HepG2 (cell line): Measurements from ENCODE around the gene SP6. TPM values are rescaled to one million over a fixed set of nuclear protein-coding genes. Genes with fewer than 3 reads are reported as not detected.

ENCODE experiments used
- GFI1 ChIP-seq: sonication (generic); formaldehyde crosslinking; IDR thresholded peaks from 2 replicates; pipeline ENCODE4 v1.5.0; 2020; ENCODE audit warnings: missing genetic modification reagents, mild to moderate bottlenecking, borderline replicate concordance
- HDAC6 ChIP-seq: fragments of 200-600 bp; sonication (generic); IDR thresholded peaks from 2 replicates; pipeline ENCODE4 v1.7.0; 2017; ENCODE audit warnings: mild to moderate bottlenecking, antibody characterized with exemption, low read length, low read depth
- HOXA3 ChIP-seq: sonication (generic); formaldehyde crosslinking; IDR thresholded peaks from 2 replicates; pipeline ENCODE4 v1.5.0; 2020; ENCODE audit warnings: missing genetic modification reagents
- KDM3A ChIP-seq: IDR thresholded peaks from 2 replicates; pipeline ENCODE4 v1.6.1; 2018; ENCODE audit warnings: low read depth, missing compliant biosample characterization
- NFYB ChIP-seq: sonication (generic); formaldehyde crosslinking; IDR thresholded peaks from 2 replicates; pipeline ENCODE4 v1.4.0; 2020; ENCODE audit warnings: missing genetic modification reagents
- POGZ ChIP-seq: sonication (generic); formaldehyde crosslinking; IDR thresholded peaks from 2 replicates; pipeline ENCODE4 v1.4.0; 2020; ENCODE audit warnings: mild to moderate bottlenecking, missing genetic modification reagents
- RFX5 ChIP-seq: IDR thresholded peaks from 2 replicates; pipeline ENCODE4 v1.6.1; 2011; ENCODE audit warnings: low read depth, low read length, improper control_type of control experiment
- ZNF12 ChIP-seq: sonication (generic); formaldehyde crosslinking; IDR thresholded peaks from 2 replicates; pipeline ENCODE4 v1.5.0; 2020; ENCODE audit warnings: missing genetic modification reagents
- ZNF687 ChIP-seq: sonication (generic); formaldehyde crosslinking; IDR thresholded peaks from 2 replicates; pipeline ENCODE4 v1.5.1; 2020; ENCODE audit warnings: mild to moderate bottlenecking, missing genetic modification reagents, moderate library complexity
- ZNF784 ChIP-seq: sonication (generic); formaldehyde crosslinking; IDR thresholded peaks from 2 replicates; pipeline ENCODE4 v1.5.1; 2020; ENCODE audit warnings: missing genetic modification reagents, mild to moderate bottlenecking, borderline replicate concordance
- ZNF839 ChIP-seq: sonication (generic); formaldehyde crosslinking; IDR thresholded peaks from 2 replicates; pipeline ENCODE4 v1.4.0; 2020; ENCODE audit warnings: missing genetic modification reagents, mild to moderate bottlenecking, borderline replicate concordance
- ZNF883 ChIP-seq: sonication (generic); formaldehyde crosslinking; IDR thresholded peaks from 2 replicates; pipeline ENCODE4 v1.5.1; 2020; ENCODE audit warnings: mild to moderate bottlenecking, missing genetic modification reagents; ENCODE audit errors: not compliant biosample characterization
- polyA plus RNA-seq, 8 experiments: library from polyadenylated mRNA; depleted of rRNA in 3 of 8; stranded (reverse) in 7 of 8; unstranded in 1 of 8; fragments of >200 nt; fragmentation: Illumina TruSeq in 4 of 8; extraction: Trizol in 4 of 8; gene quantifications; 2 replicates each; pipeline versions ENCODE4 v1.2.1 to v1.2.3, GENCODE V29; 2011 to 2016; ENCODE audit warnings: low read depth in 4 of 8, missing spikeins in 1 of 8, mixed read lengths in 1 of 8; ENCODE audit not compliant: insufficient read depth in 1 of 8
- total RNA-seq, 5 experiments: library from RNA; depleted of rRNA; stranded (reverse); fragments of >200 nt; fragmentation: Illumina TruSeq; extraction: Trizol; gene quantifications; 2 replicates each; pipeline ENCODE4 v1.2.3, GENCODE V29; 2016; ENCODE audit warnings: low read depth in 1 of 5
- TF ChIP-seq, protein P1 (sequence below): sonication (generic); formaldehyde crosslinking; IDR thresholded peaks from 2 replicates; pipeline ENCODE4 v1.4.0; 2020; ENCODE audit warnings: mild to moderate bottlenecking, missing genetic modification reagents, borderline replicate concordance

SP6 gene
- total and polyA plus RNA-seq, 2 of the 13 experiments (the other 11 are each of a cell fraction or from before 2014, with no cell fraction given) = 0.07 TPM

GRCh38 chr17:47821424-47822391, 29.3 kb downstream of the SP6 start, which contains the start of gene OSBPL7 (continued):
- TF ChIP-seq, protein P1, sequence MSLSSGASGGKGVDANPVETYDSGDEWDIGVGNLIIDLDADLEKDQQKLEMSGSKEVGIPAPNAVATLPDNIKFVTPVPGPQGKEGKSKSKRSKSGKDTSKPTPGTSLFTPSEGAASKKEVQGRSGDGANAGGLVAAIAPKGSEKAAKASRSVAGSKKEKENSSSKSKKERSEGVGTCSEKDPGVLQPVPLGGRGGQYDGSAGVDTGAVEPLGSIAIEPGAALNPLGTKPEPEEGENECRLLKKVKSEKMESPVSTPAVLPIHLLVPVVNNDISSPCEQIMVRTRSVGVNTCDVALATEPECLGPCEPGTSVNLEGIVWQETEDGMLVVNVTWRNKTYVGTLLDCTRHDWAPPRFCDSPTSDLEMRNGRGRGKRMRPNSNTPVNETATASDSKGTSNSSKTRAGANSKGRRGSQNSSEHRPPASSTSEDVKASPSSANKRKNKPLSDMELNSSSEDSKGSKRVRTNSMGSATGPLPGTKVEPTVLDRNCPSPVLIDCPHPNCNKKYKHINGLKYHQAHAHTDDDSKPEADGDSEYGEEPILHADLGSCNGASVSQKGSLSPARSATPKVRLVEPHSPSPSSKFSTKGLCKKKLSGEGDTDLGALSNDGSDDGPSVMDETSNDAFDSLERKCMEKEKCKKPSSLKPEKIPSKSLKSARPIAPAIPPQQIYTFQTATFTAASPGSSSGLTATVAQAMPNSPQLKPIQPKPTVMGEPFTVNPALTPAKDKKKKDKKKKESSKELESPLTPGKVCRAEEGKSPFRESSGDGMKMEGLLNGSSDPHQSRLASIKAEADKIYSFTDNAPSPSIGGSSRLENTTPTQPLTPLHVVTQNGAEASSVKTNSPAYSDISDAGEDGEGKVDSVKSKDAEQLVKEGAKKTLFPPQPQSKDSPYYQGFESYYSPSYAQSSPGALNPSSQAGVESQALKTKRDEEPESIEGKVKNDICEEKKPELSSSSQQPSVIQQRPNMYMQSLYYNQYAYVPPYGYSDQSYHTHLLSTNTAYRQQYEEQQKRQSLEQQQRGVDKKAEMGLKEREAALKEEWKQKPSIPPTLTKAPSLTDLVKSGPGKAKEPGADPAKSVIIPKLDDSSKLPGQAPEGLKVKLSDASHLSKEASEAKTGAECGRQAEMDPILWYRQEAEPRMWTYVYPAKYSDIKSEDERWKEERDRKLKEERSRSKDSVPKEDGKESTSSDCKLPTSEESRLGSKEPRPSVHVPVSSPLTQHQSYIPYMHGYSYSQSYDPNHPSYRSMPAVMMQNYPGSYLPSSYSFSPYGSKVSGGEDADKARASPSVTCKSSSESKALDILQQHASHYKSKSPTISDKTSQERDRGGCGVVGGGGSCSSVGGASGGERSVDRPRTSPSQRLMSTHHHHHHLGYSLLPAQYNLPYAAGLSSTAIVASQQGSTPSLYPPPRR = peak; percentile 62; the same call in 1 of the 2 replicates
- peak; percentile 46; the same call in 1 of the 2 replicates for TF ChIP-seq KDM3A (CRISPR knock-in tag)
- no peak for TF ChIP-seq NFYB (CRISPR knock-in tag)
- peak; percentile 81 for TF ChIP-seq POGZ
- no peak for TF ChIP-seq RFX5
- TF ChIP-seq ZNF839 = no peak
- peak; percentile 77; the same call in 1 of the 2 replicates for TF ChIP-seq ZNF784 (CRISPR knock-in tag)
- peak; percentile 50; the same call in 1 of the 2 replicates for TF ChIP-seq HOXA3 (CRISPR knock-in tag)
- no peak for TF ChIP-seq HDAC6
- 0 out of 2 replicates have a peak, but pooled peaks have one; percentile 41 for TF ChIP-seq ZNF12 (CRISPR knock-in tag)
- no peak for TF ChIP-seq GFI1 (CRISPR knock-in tag)
- TF ChIP-seq ZNF687 (CRISPR knock-in tag) = peak; percentile 83
- peak; percentile 94 for TF ChIP-seq ZNF883
